A549 (cell line): Measurements from ENCODE around the gene AP5M1. TPM values are rescaled to one million over a fixed set of nuclear protein-coding genes. Genes with fewer than 3 reads are reported as not detected.

Experiments used
- ATAC-seq, 2 experiments: fragments of 200-7000 bp in 1 of 2; fragments of >200 bp in 1 of 2; cut with Nextera tagmentation in 1 of 2; cut with Tn5 transposase in 1 of 2; 3 replicates each; pipeline versions ENCODE4 v1.8.0 to v1.9.1; 2018 to 2020; ENCODE audit warnings: mild to moderate bottlenecking in 1 of 2, moderate library complexity in 1 of 2
- CTCF ChIA-PET: fragments of 300-600 bp; sonication (Branson Sonifier 250); formaldehyde crosslinking; extraction: SDS; loops from one replicate; lab custom pipeline; 2021; ENCODE audit warnings: antibody characterized with exemption, inconsistent platforms; lab: Yijun Ruan, JAX
- POLR2A ChIA-PET: fragments of 350-600 bp; formaldehyde crosslinking; extraction: SDS; loops from one replicate; lab custom pipeline; 2021; ENCODE audit warnings: antibody characterized with exemption, inconsistent platforms; lab: Yijun Ruan, JAX
- DNase-seq, 2 experiments: peaks; one replicate each; pipeline versions ENCODE4 v3.0.0 to v3.0.0-alpha.2; 2011 to 2016; ENCODE audit warnings: low read depth in 1 of 2, low spot score in 1 of 2
- FAIRE-seq: peaks from 2 replicates; lab custom pipeline; 2011; peaks lifted over from hg19 to GRCh38; lab: Jason Lieb, UNC
- H3K27ac ChIP-seq, 2 experiments: fragments of >200 bp; sonication (Bioruptor Twin); formaldehyde crosslinking; 3 replicates each; pipeline ENCODE4 v1.5.1; 2016 to 2017
- H3K4me1 ChIP-seq: fragments of >200 bp; sonication (Bioruptor Twin); formaldehyde crosslinking; 3 replicates; pipeline ENCODE4 v1.6.1; 2016
- H3K4me2 ChIP-seq: fragments of >200 bp; sonication (Bioruptor Twin); formaldehyde crosslinking; 3 replicates; pipeline ENCODE4 v1.6.1; 2016
- H3K4me3 ChIP-seq: fragments of >200 bp; sonication (Bioruptor Twin); formaldehyde crosslinking; 3 replicates; pipeline ENCODE4 v1.5.1; 2016
- H3K9me3 ChIP-seq: fragments of >200 bp; sonication (Bioruptor Twin); formaldehyde crosslinking; 3 replicates; pipeline ENCODE4 v1.6.1; 2016
- BCL3 ChIP-seq: fragments of >200 bp; sonication (Bioruptor Twin); formaldehyde crosslinking; IDR thresholded peaks from 3 replicates; pipeline ENCODE4 v1.6.1; 2016
- CEBPB ChIP-seq, 2 experiments: fragments of >200 bp in 1 of 2; sonication (Bioruptor Twin) in 1 of 2; formaldehyde crosslinking in 1 of 2; IDR thresholded peaks; 2 replicates each; pipeline ENCODE4 v1.6.1; 2012 to 2016
- CHD2 ChIP-seq: fragments of 150-350 bp; IDR thresholded peaks from 2 replicates; pipeline ENCODE4 v1.6.1; 2014; ENCODE audit warnings: low read length; ENCODE audit not compliant: partially characterized antibody
- EP300 ChIP-seq, 2 experiments: fragments of >200 bp; sonication (Bioruptor Twin); formaldehyde crosslinking; IDR thresholded peaks; 2 replicates in 1 of 2; 3 replicates in 1 of 2; pipeline ENCODE4 v1.6.1; 2016 to 2017
- HOXB13 ChIP-seq: fragments of 250-450 bp; sonication (Bioruptor Pico); IDR thresholded peaks from 2 replicates; pipeline ENCODE4 v1.5.0; 2020; ENCODE audit warnings: low read depth, mild to moderate bottlenecking, moderate library complexity
- MAFK ChIP-seq: fragments of 450-650 bp; IDR thresholded peaks from 2 replicates; pipeline ENCODE4 v1.6.1; 2014; ENCODE audit not compliant: partially characterized antibody
- NR3C1 ChIP-seq: fragments of >200 bp; sonication (Bioruptor Twin); formaldehyde crosslinking; IDR thresholded peaks from 3 replicates; pipeline ENCODE4 v1.6.1; 2017
- PHF8 ChIP-seq: fragments of 200-600 bp; sonication (generic); IDR thresholded peaks from 2 replicates; pipeline ENCODE4 v1.6.1; 2016; ENCODE audit warnings: low read depth, mild to moderate bottlenecking, antibody characterized with exemption, moderate library complexity, borderline replicate concordance
- RARB ChIP-seq: fragments of 250-450 bp; sonication (Bioruptor Pico); IDR thresholded peaks from 2 replicates; pipeline ENCODE4 v1.8.0; 2021; ENCODE audit warnings: mild to moderate bottlenecking, moderate library complexity
- SMC3 ChIP-seq: fragments of >200 bp; sonication (Bioruptor Twin); formaldehyde crosslinking; IDR thresholded peaks from 3 replicates; pipeline ENCODE4 v1.6.1; 2018; ENCODE audit warnings: inconsistent platforms
- TP53 ChIP-seq: fragments of 250-450 bp; sonication (Bioruptor Pico); IDR thresholded peaks from 2 replicates; pipeline ENCODE4 v1.5.0; 2021; ENCODE audit warnings: mild to moderate bottlenecking, moderate library complexity
- USF2 ChIP-seq: fragments of 450-650 bp; IDR thresholded peaks from 2 replicates; pipeline ENCODE4 v1.6.1; 2014; ENCODE audit warnings: antibody characterized with exemption
- ZFP36 ChIP-seq: fragments of 450-650 bp; IDR thresholded peaks from 2 replicates; pipeline ENCODE4 v1.6.1; 2014; ENCODE audit warnings: borderline replicate concordance; ENCODE audit not compliant: partially characterized antibody
- WGBS: methylation state at CpG from one replicate; pipeline ENCODE4 v1.1.6; 2017; ENCODE audit errors: missing lambda C conversion rate; 5-methylcytosine and 5-hydroxymethylcytosine counted together
- polyA plus RNA-seq, 4 experiments: library from polyadenylated mRNA; depleted of rRNA in 3 of 4; stranded (reverse); fragments of >200 nt; fragmentation: RNase III in 1 of 4; extraction: RNeasy Plus Mini Kit Qiagen cat#74134 plus additional on column Dnase treatment in 1 of 4; gene quantifications; 2 replicates in 3 of 4; 3 replicates in 1 of 4; pipeline ENCODE4 v1.2.3, GENCODE V29; 2011 to 2017

The AP5M1 gene
- polyA plus RNA-seq, 2 of the 4 experiments (the other 2 are of a cell fraction): 22.8 to 40.6 TPM

DNA sequence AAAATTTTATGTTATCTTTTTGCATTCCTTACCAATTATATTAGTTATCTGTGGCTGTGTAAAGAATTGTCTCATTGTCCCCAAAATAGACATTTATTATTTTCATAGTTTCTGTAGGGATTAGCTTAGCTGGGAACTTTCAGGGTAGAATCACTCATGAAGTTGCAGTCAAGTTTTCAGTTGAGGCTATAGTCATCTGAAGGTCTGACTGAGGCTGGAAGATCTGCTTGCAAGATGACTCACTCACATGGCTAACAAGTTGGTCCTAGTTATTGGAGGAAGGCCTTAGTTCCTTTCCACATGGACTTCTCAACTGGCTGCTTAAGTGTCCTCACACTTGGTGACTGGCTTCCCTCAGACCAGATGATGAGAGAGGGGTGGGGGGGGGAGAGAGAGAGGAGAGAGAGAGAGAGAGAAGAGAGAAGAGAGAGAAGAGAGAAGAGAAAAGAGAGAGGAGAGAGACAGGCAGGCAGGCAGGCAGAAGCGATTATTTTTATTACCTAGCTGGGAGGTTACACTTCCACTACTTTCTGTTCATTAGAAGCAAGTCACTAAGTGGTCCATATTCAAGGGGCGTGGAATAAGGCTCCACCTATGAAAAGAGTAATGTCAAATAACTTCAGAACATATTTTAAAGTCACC lies 6.4 kb downstream of the AP5M1 start:
- FAIRE-seq (no peak), ATAC-seq (no peak), DNase-seq (no peak)
- no peak for TF ChIP-seq BCL3
- Histone ChIP-seq H3K27ac (no peak overlapping the region), H3K4me1 (peaks cover 14% of the 10 kb centered on the region; the same call in 1 of the 3 replicates), H3K4me3 (no peak overlapping the region), H3K9me3 (no peaks in the 10 kb centered on the region), H3K4me2 (no peak overlapping the region)
- CTCF ChIA-PET: no interaction called here
- 84% methylated on average over 2 of the region's 2 CpGs for WGBS
- POLR2A ChIA-PET: no interaction called here

GRCh38 chr14:57277062-57277461 lies 8.3 kb downstream of the AP5M1 start:
- no peak for DNase-seq
- ChIA-PET POLR2A (no interaction called here), CTCF (interaction anchor here (0.6 kb wide), 1 partner anchor 10 kb away, joined by 3 read pairs; no protein-coding TSS in a partner anchor)
- FAIRE-seq: no peak
- WGBS: 96% methylated on average over 3 of the region's 3 CpGs
- Histone ChIP-seq H3K4me2 (no peak overlapping the region), H3K4me1 (no peaks in the 10 kb centered on the region), H3K27ac (no peak overlapping the region), H3K4me3 (no peak overlapping the region)
- no peak for ATAC-seq
- TF ChIP-seq SMC3: no peak
- no peak for TF ChIP-seq BCL3
- TF ChIP-seq, all 56 proteins: peak for 0
- H3K9me3 ChIP-seq: no peaks in the 10 kb centered on the region

- no peak for DNase-seq
- WGBS: 93% methylated on average over 2 of the region's 2 CpGs
- H3K4me1 ChIP-seq: no peaks in the 10 kb centered on the region
- no peak for ATAC-seq
- no peaks in the 10 kb centered on the region for H3K9me3 ChIP-seq
- FAIRE-seq: no peak
- H3K27ac ChIP-seq: no peak overlapping the region
- TF ChIP-seq CHD2 (no peak), PHF8 (no peak), TP53 (CRISPR knock-in tag) (no peak), ZFP36 (no peak), CEBPB (IDR thresholded peaks at IDR 0.05) (no peak)
- TF ChIP-seq, all 56 proteins: peak for 0
- CTCF ChIA-PET: interaction anchor here (1.3 kb wide), 1 partner anchor 797 kb away, joined by 3 read pairs; no protein-coding TSS in a partner anchor
- H3K4me3 ChIP-seq: no peak overlapping the region
- H3K4me2 ChIP-seq: no peak overlapping the region
- POLR2A ChIA-PET: no interaction called here
Observed at GRCh38 chr14:57287745-57288144, 19.0 kb downstream of the AP5M1 start.

DNA sequence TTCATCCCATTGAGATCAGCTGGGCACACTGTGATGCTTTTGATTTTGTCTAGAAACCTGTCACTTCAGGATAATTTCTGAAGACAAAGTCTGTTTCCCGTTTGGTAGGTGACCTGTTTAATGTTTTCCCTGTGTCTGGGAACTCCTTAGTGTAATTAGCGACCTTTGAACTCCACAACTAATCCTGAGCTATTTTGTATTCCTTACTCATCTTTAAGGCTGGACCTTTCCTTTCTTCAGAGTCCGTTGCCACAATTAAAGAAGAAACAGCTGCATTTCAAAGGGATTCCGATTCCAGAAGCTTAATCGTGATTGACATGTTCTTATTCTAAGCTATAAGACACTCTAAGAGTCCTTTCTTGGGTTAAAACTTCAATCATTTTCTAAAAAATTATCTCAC lies 22.0 kb downstream of the AP5M1 start:
- TF ChIP-seq NR3C1: no peak
- no peak for TF ChIP-seq CEBPB (IDR thresholded peaks at IDR 0.05)
- TF ChIP-seq BCL3: no peak
- TF ChIP-seq EP300 (IDR thresholded peaks at IDR 0.05): no peak
- no peak for TF ChIP-seq USF2
- TF ChIP-seq RARB: no peak
- no peak for TF ChIP-seq HOXB13 (CRISPR knock-in tag)
- no peak for TF ChIP-seq MAFK
- no peak for DNase-seq
- H3K27ac ChIP-seq: no peak overlapping the region
- ChIA-PET CTCF (interaction anchor here (1.0 kb wide), 2 partner anchors 11 to 18 kb away, joined by 3 to 4 read pairs; no protein-coding TSS in a partner anchor), POLR2A (no interaction called here)
- no peaks in the 10 kb centered on the region for H3K9me3 ChIP-seq
- H3K4me2 ChIP-seq: no peak overlapping the region
- FAIRE-seq: no peak
- no peak overlapping the region for H3K4me3 ChIP-seq
- whole genome bisulfite sequencing: 78% methylated on average over 5 of the region's 5 CpGs
- no peak for ATAC-seq
- H3K4me1 ChIP-seq: no peaks in the 10 kb centered on the region
